Natural killer cell (primary cell): ENCODE data around the gene SELENOS. TPM values are rescaled to one million over a fixed set of nuclear protein-coding genes. Genes with fewer than 3 reads are reported as not detected.

Experiments used
- ATAC-seq, 3 donors: fragments of 150-1000 bp in 2 of 3; fragments of 200-7000 bp in 1 of 3; cut with Tn5 transposase; 1 replicate in 1 of 3; 2 replicates in 2 of 3; pipeline ENCODE4 v1.10.0; 2021; ENCODE audit warnings: mild to moderate bottlenecking in 2 of 3, moderate library complexity in 2 of 3
- DNase-seq, 2 donors: peaks; one replicate each; pipeline versions ENCODE4 v3.0.0 to v3.0.0-alpha.2; 2013 to 2021; ENCODE audit warnings: mixed read lengths in 1 of 2
- H3K27ac ChIP-seq: one replicate; pipeline ENCODE4 v1.5.1; 2013; ENCODE audit warnings: mild to moderate bottlenecking, low read length
- H3K27me3 ChIP-seq: one replicate; pipeline ENCODE4 v1.6.1; 2013; ENCODE audit warnings: low read length; ENCODE audit not compliant: control insufficient read depth, insufficient read depth
- H3K36me3 ChIP-seq: one replicate; pipeline ENCODE4 v1.6.1; 2013; ENCODE audit warnings: low read length; ENCODE audit not compliant: control insufficient read depth, insufficient read depth
- H3K4me1 ChIP-seq: one replicate; pipeline ENCODE4 v1.6.1; 2013; ENCODE audit warnings: low read length; ENCODE audit not compliant: control insufficient read depth, insufficient read depth
- H3K4me3 ChIP-seq: one replicate; pipeline ENCODE4 v1.5.1; 2013; ENCODE audit warnings: low read length
- H3K9me3 ChIP-seq: one replicate; pipeline ENCODE4 v1.6.1; 2013; ENCODE audit warnings: low read length; ENCODE audit not compliant: control insufficient read depth, insufficient read depth
- H3K27ac Mint-ChIP-seq, 2 donors: one replicate each; pipeline ENCODE4 v1.8.0; 2022; ENCODE audit warnings: mild to moderate bottlenecking in 2 of 2, mixed read lengths in 2 of 2, moderate library complexity in 1 of 2
- H3K27me3 Mint-ChIP-seq, 2 donors: one replicate each; pipeline ENCODE4 v1.8.0; 2022; ENCODE audit warnings: low read depth in 2 of 2, mixed read lengths in 2 of 2
- H3K36me3 Mint-ChIP-seq: one replicate; pipeline ENCODE4 v1.8.0; 2022; ENCODE audit warnings: mixed read lengths
- H3K4me1 Mint-ChIP-seq, 2 donors: one replicate each; pipeline ENCODE4 v1.8.0; 2022; ENCODE audit warnings: mixed read lengths in 2 of 2
- H3K4me3 Mint-ChIP-seq: one replicate; pipeline ENCODE4 v1.8.0; 2022; ENCODE audit warnings: mild to moderate bottlenecking, moderate library complexity, mixed read lengths
- H3K9me3 Mint-ChIP-seq, 2 donors: one replicate each; pipeline ENCODE4 v1.8.0; 2022; ENCODE audit warnings: mixed read lengths in 2 of 2
- CTCF ChIP-seq: fragments of 200-600 bp; IDR thresholded peaks from one replicate; pipeline ENCODE4 v1.8.0; 2022; ENCODE audit warnings: antibody characterized with exemption
- WGBS: methylation state at CpG from one replicate; pipeline ENCODE4 v1.1.7; 2013; ENCODE audit warnings: missing lambda C conversion rate; ENCODE audit not compliant: insufficient coverage; 5-methylcytosine and 5-hydroxymethylcytosine counted together
- intact Hi-C: fragments of 100-400 bp; cut with micrococcal nuclease; formaldehyde crosslinking; loops from one replicate; pipeline ENCODE4 v1.14.2; 2022
- total RNA-seq, 4 donors: library from RNA; stranded (reverse); fragments of 120-200 nt in 1 of 4; gene quantifications; one replicate each; pipeline versions ENCODE4 v1.2.3 to v1.2.4, GENCODE V29; 2013 to 2022

The SELENOS gene
- total RNA-seq, 3 donors from 2014 or later (not counting 1 experiment from before 2014, with no cell fraction given): 33.6 to 44.2 (median 38.4) TPM

DNA sequence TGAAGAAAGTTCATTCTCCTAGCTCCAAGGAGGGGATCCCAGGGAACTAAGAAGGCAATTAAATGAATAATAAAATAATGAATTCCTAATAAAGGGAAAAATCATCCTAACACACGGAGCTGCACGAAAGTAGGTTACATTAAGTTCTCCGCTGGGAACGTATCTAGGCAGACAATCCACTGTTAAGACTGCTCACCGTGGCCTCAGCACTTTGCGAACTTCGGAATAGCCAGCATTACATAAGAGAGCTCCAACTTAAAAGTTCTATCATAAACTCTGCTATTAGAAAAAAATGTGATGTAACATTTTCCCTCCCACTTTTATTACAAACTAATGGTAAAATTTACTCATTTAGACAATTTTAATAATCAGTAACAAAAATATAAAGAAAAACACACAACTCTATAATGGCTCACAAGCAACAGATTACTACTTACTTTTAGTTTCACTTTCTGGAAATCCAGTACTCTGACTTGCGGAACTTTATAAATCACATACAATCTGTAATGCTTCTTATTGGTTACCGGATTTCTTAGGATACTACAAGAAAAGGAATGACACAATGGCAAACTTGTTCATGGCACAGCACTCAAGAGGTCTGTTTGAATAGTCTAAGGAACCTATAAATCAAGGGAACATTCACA lies 9.3 kb upstream of the SELENOS start:
- H3K4me3 ChIP-seq: no peak overlapping the region
- DNase-seq (no peak), ATAC-seq (no peak)
- H3K36me3 ChIP-seq: peaks cover 70% of the 10 kb centered on the region
- intact Hi-C loops: no loop called here
- Mint-ChIP-seq H3K9me3 (no peaks in the 10 kb centered on the region), H3K36me3 (peaks cover 12% of the 10 kb centered on the region), H3K27ac (peak overlapping the region; percentile 34 to 45), H3K4me3 (no peak overlapping the region), H3K4me1 (peaks cover 10 to 18% of the 10 kb centered on the region in 2 donors), H3K27me3 (no peaks in the 10 kb centered on the region)
- H3K9me3 ChIP-seq: no peaks in the 10 kb centered on the region
- H3K4me1 ChIP-seq: peaks cover 4% of the 10 kb centered on the region
- no peak overlapping the region for H3K27ac ChIP-seq
- no peaks in the 10 kb centered on the region for H3K27me3 ChIP-seq
- no peak for TF ChIP-seq CTCF
- WGBS: 91% methylated on average over 9 of the region's 9 CpGs

GRCh38 chr15:101283931-101284330 lies 6.6 kb upstream of the SELENOS start:
- WGBS: 86% methylated on average over 6 of the region's 6 CpGs
- DNase-seq (no peak), ATAC-seq (no peak)
- H3K4me1 ChIP-seq: peaks cover 4% of the 10 kb centered on the region
- no peak overlapping the region for H3K4me3 ChIP-seq
- H3K27me3 ChIP-seq: no peaks in the 10 kb centered on the region
- no peak overlapping the region for H3K27ac ChIP-seq
- Mint-ChIP-seq H3K27ac (no peak overlapping the region), H3K27me3 (no peaks in the 10 kb centered on the region), H3K4me3 (no peak overlapping the region), H3K9me3 (no peaks in the 10 kb centered on the region), H3K4me1 (peaks cover 5 to 7% of the 10 kb centered on the region in 2 donors), H3K36me3 (peaks cover 15% of the 10 kb centered on the region)
- intact Hi-C loops: no loop called here
- no peaks in the 10 kb centered on the region for H3K9me3 ChIP-seq
- no peak for TF ChIP-seq CTCF
- peaks cover 78% of the 10 kb centered on the region for H3K36me3 ChIP-seq

GRCh38 chr15:101280007-101280406 lies 2.7 kb upstream of the SELENOS start:
- no peaks in the 10 kb centered on the region for H3K27me3 Mint-ChIP-seq

More at GRCh38 chr15:101280007-101280406, 2.7 kb upstream of the SELENOS start:
- TF ChIP-seq CTCF: no peak
- DNase-seq (no peak), ATAC-seq (no peak)
- Histone ChIP-seq H3K27ac (no peak overlapping the region), H3K9me3 (no peaks in the 10 kb centered on the region), H3K36me3 (peaks cover 56% of the 10 kb centered on the region), H3K4me1 (peaks cover 20% of the 10 kb centered on the region), H3K4me3 (no peak overlapping the region), H3K27me3 (no peaks in the 10 kb centered on the region)
- Mint-ChIP-seq H3K36me3 (peaks cover 17% of the 10 kb centered on the region), H3K9me3 (no peaks in the 10 kb centered on the region), H3K4me3 (no peak overlapping the region), H3K27ac (peak overlapping the region in 1 of 2 donors; percentile 21), H3K4me1 (peaks cover 15 to 16% of the 10 kb centered on the region in 2 donors)
- 100% methylated on average over 1 of the region's 2 CpGs for WGBS
- intact Hi-C loops: no loop called here
